Measurements from ENCODE around the gene PPFIA3. TPM values are rescaled to one million over a fixed set of nuclear protein-coding genes. Genes with fewer than 3 reads are reported as not detected.
A peak's percentile ranks its signal among the peaks of the same experiment; 100 is the strongest.

PPFIA3 gene
- total and polyA plus RNA-seq, 2 of the 8 experiments (the other 6 are each of a cell fraction or from before 2014, with no cell fraction given), result 15.9 to 25.3 TPM

DNA sequence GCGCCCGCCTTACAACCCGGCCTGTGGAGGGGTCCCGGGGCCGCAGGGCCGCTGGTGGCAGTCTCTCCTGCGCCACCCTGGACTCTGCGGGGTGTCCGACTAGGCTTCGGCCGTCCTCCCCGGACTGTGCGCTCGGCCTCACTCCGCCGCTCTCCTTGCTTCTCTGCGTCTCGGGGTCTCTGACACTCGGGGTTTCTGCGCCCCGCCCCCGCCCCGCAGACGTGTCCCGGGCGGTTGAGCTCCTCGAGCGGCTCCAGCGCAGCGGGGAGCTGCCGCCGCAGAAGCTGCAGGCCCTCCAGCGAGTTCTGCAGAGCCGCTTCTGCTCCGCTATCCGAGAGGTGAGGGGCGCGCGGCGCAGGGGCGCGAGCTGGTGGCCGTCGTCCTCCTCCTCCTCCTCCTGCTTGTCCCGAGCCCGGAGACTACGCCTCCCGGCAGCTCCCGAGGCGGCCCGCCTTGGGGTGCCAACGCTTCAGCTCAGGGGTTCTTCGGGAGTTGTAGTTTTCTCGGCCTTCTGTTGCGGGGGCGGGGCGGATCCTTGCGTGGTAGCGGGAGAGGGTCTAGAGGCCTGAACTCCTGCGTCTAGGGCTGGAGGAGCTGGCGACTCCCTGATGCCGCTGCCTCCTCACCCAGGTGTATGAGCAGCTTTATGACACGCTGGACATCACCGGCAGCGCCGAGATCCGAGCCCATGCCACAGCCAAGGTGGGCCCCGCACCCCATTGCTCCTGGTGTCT, 4.5 kb upstream of the PPFIA3 start (continued):
- TF ChIP-seq RFX5 (IDR thresholded peaks at IDR 0.05; ENCODE audit: borderline replicate concordance, low read depth, low read length) (no peak), KDM4A (IDR thresholded peaks at IDR 0.05; ENCODE audit: low read depth, low read length, severe bottlenecking) (peak; percentile 57), GABPA (IDR thresholded peaks at IDR 0.05; ENCODE audit: borderline replicate concordance, insufficient read depth, low read length) (no peak), SIRT6 (IDR thresholded peaks at IDR 0.05; ENCODE audit: low read length) (no peak), ZNF274 (IDR thresholded peaks at IDR 0.05; ENCODE audit: borderline replicate concordance, extremely low read depth, low read length) (no peak), JUND (IDR thresholded peaks at IDR 0.05; ENCODE audit: low read length) (no peak), POLR2A (IDR thresholded peaks at IDR 0.05; ENCODE audit: control extremely low read depth in 1 of 2, low read depth in 2 of 2, low read length in 2 of 2) (no peak), BACH1 (IDR thresholded peaks at IDR 0.05; ENCODE audit: low read length) (0 out of 2 replicates have a peak, but pooled peaks have one; percentile 26), HDAC2 (IDR thresholded peaks at IDR 0.05; ENCODE audit: borderline replicate concordance in 1 of 2, low read depth in 2 of 2, low read length in 2 of 2) (peak in 1 of 2 experiments; percentile 49; a peak in 1 of 4 replicates), CHD2 (IDR thresholded peaks at IDR 0.05; ENCODE audit: low read length) (0 out of 2 replicates have a peak, but pooled peaks have one; percentile 25), YY1 (IDR thresholded peaks at IDR 0.05; ENCODE audit: low read depth, low read length) (no peak), RNF2 (IDR thresholded peaks at IDR 0.05; ENCODE audit: borderline replicate concordance, low read depth, low read length, missing control alignments, poor library complexity, severe bottlenecking) (no peak), RBBP5 (IDR thresholded peaks at IDR 0.05; ENCODE audit: borderline replicate concordance, low read depth, low read length) (no peak), SUZ12 (IDR thresholded peaks at IDR 0.05; ENCODE audit: low read length) (no peak), SAP30 (IDR thresholded peaks at IDR 0.05; ENCODE audit: insufficient read depth, insufficient replicate concordance, low read length) (no peak), SIX5 (IDR thresholded peaks at IDR 0.05; ENCODE audit: low read depth, low read length) (peak; percentile 78), SIN3A (conservative IDR thresholded peaks at IDR 0.05 in 1 of 2, IDR thresholded peaks at IDR 0.05 in 1 of 2; ENCODE audit: low read depth in 1 of 2, low read length in 2 of 2) (no peak; a peak in 1 of 4 replicates), EGR1 (IDR thresholded peaks at IDR 0.05; ENCODE audit: borderline replicate concordance, low read depth, low read length) (peak; percentile 86; the same call in 1 of the 2 replicates), CBX5 (IDR thresholded peaks at IDR 0.05; ENCODE audit: low read depth, low read length) (no peak), TAF1 (IDR thresholded peaks at IDR 0.05; ENCODE audit: low read depth, low read length) (no peak), TBP (IDR thresholded peaks at IDR 0.05; ENCODE audit: low read depth, low read length) (no peak)
- TF ChIP-seq, protein P1, sequence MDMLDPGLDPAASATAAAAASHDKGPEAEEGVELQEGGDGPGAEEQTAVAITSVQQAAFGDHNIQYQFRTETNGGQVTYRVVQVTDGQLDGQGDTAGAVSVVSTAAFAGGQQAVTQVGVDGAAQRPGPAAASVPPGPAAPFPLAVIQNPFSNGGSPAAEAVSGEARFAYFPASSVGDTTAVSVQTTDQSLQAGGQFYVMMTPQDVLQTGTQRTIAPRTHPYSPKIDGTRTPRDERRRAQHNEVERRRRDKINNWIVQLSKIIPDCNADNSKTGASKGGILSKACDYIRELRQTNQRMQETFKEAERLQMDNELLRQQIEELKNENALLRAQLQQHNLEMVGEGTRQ (IDR thresholded peaks at IDR 0.05; ENCODE audit: low read length), result no peak

All from H1 (cell line).